Thyroid gland (tissue), 4 donors: ENCODE data around the gene CCDC187. TPM values are rescaled to one million over a fixed set of nuclear protein-coding genes. Genes with fewer than 3 reads are reported as not detected.

ENCODE experiments used
- DNase-seq, 2 donors: peaks; one replicate each; pipeline ENCODE4 v3.0.0-alpha.2; 2019
- H3K27ac ChIP-seq, 3 donors: fragments of 200-600 bp; sonication (generic); 1 replicate in 2 of 3; 2 replicates in 1 of 3; pipeline ENCODE4 v1.5.1; 2016 to 2019; ENCODE audit warnings: mild to moderate bottlenecking in 1 of 3, moderate library complexity in 1 of 3
- H3K27me3 ChIP-seq: fragments of 200-600 bp; sonication (generic); one replicate; pipeline ENCODE4 v1.5.1; 2019
- H3K36me3 ChIP-seq, 2 donors: fragments of 200-600 bp; sonication (generic); one replicate each; pipeline ENCODE4 v1.5.1; 2016 to 2019
- H3K4me1 ChIP-seq, 2 donors: fragments of 200-600 bp; sonication (generic); one replicate each; pipeline ENCODE4 v1.5.1; 2017 to 2019
- H3K4me3 ChIP-seq, 3 donors: fragments of 200-600 bp; sonication (generic); replicated peaks in 1 of 3; 1 replicate in 2 of 3; 2 replicates in 1 of 3; pipeline ENCODE4 v1.5.1; 2016; ENCODE audit warnings: mild to moderate bottlenecking in 1 of 3
- H3K9me3 ChIP-seq: fragments of 200-600 bp; sonication (generic); one replicate; pipeline ENCODE4 v1.5.1; 2017
- CTCF ChIP-seq, 6 experiments: fragments of 200-600 bp in 3 of 6; fragments of 450-650 bp in 3 of 6; sonication (generic) in 3 of 6; IDR thresholded peaks; one replicate each; pipeline ENCODE4 v1.5.1; 2016 to 2019; ENCODE audit warnings: antibody characterized with exemption in 6 of 6, mild to moderate bottlenecking in 2 of 6, inconsistent platforms in 1 of 6, moderate library complexity in 1 of 6
- POLR2A ChIP-seq, 2 donors: fragments of 450-650 bp; IDR thresholded peaks; one replicate each; pipeline ENCODE4 v1.6.1; 2017; ENCODE audit warnings: antibody characterized with exemption in 2 of 2, mild to moderate bottlenecking in 2 of 2, moderate library complexity in 1 of 2
- WGBS, 2 donors: methylation state at CpG; one replicate each; pipeline ENCODE4 v1.1.5; 2017; 5-methylcytosine and 5-hydroxymethylcytosine counted together
- intact Hi-C: fragments of 100-400 bp; cut with DNase I; formaldehyde crosslinking; loops from one replicate; pipeline ENCODE4 v1.15.1; 2023
- total RNA-seq, 4 donors: library from RNA; depleted of rRNA; stranded (reverse); fragments of >200 nt; gene quantifications; one replicate each; pipeline ENCODE4 v1.2.3, GENCODE V29; 2016

The CCDC187 gene
- total RNA-seq, 4 donors from 2014 or later, result 5.2 to 9.1 (median 6.2) TPM

GRCh38 chr9:136308006-136308701 is 4.3 kb upstream of the CCDC187 start:
- H3K4me1 ChIP-seq, result peaks cover 28 to 38% of the 10 kb centered on the region in 2 donors
- H3K27ac ChIP-seq, result peak overlapping the region in 1 of 3 donors; percentile 28
- H3K27me3 ChIP-seq, result no peaks in the 10 kb centered on the region
- DNase-seq, result no peak
- TF ChIP-seq POLR2A (IDR thresholded peaks at IDR 0.05), result no peak
- TF ChIP-seq CTCF (IDR thresholded peaks at IDR 0.05), result no peak
- intact Hi-C loops, result no loop called here
- no peaks in the 10 kb centered on the region for H3K9me3 ChIP-seq
- no peaks in the 10 kb centered on the region for H3K36me3 ChIP-seq
- WGBS, 2 donors, result 92 to 95% methylated on average over 4 of the region's 4 CpGs
- no peak overlapping the region for H3K4me3 ChIP-seq

GRCh38 chr9:136307215-136307750 is 3.4 kb upstream of the CCDC187 start:
- 86 to 89% methylated on average over 4 of the region's 4 CpGs for WGBS, 2 donors
- Histone ChIP-seq H3K36me3 (no peaks in the 10 kb centered on the region), H3K9me3 (no peaks in the 10 kb centered on the region), H3K4me3 (no peak overlapping the region), H3K27ac (no peak overlapping the region), H3K4me1 (peaks cover 28 to 38% of the 10 kb centered on the region in 2 donors), H3K27me3 (no peaks in the 10 kb centered on the region)
- no peak for DNase-seq
- intact Hi-C loops, result no loop called here
- TF ChIP-seq CTCF (IDR thresholded peaks at IDR 0.05), result no peak
- no peak for TF ChIP-seq POLR2A (IDR thresholded peaks at IDR 0.05)

GRCh38 chr9:136306211-136307208 is 2.6 kb upstream of the CCDC187 start:
- H3K36me3 ChIP-seq, result no peaks in the 10 kb centered on the region
- WGBS, 2 donors, result 52 to 65% methylated on average over 24 to 32 of the region's 34 CpGs
- TF ChIP-seq POLR2A (IDR thresholded peaks at IDR 0.05) (no peak), CTCF (IDR thresholded peaks at IDR 0.05) (no peak)

GRCh38 chr9:136305804-136306203 is 1.9 kb upstream of the CCDC187 start:
- no peak for TF ChIP-seq POLR2A (IDR thresholded peaks at IDR 0.05)
- no peak for TF ChIP-seq CTCF (IDR thresholded peaks at IDR 0.05)
- Histone ChIP-seq H3K27ac (no peak overlapping the region), H3K4me1 (peaks cover 17 to 25% of the 10 kb centered on the region in 2 donors), H3K27me3 (no peaks in the 10 kb centered on the region), H3K4me3 (no peak overlapping the region), H3K9me3 (no peaks in the 10 kb centered on the region), H3K36me3 (no peaks in the 10 kb centered on the region)
- WGBS, 2 donors, result 76 to 78% methylated on average over 3 to 18 of the region's 18 CpGs
- intact Hi-C loops, result no loop called here
- no peak for DNase-seq

More at GRCh38 chr9:136306211-136307208, 2.6 kb upstream of the CCDC187 start:
- Histone ChIP-seq H3K4me1 (peaks cover 24 to 32% of the 10 kb centered on the region in 2 donors), H3K27ac (no peak overlapping the region), H3K9me3 (no peaks in the 10 kb centered on the region), H3K4me3 (no peak overlapping the region), H3K27me3 (no peaks in the 10 kb centered on the region)
- intact Hi-C loops, result no loop called here
- DNase-seq, result no peak
